ENCODE results near the gene ZNF764.

DNA sequence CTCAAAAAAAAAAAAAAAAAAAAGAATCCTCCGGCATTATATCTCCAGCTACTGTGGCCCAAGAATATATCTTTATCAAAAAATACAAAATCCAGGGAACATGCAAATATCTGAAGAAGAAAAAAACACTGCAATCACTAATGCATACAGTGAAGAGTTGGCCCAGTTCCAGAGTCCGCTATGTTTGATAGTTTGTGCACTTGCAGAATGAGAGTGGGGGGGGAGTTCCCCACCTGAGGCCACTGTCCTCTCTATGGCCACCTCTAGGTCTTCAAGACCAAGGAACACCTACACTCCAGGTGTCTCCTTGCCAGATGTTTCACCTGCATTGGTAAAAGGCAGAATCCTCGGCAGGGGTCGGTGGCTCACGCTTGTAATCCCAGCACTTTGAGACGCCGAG is 23.3 kb upstream of the ZNF764 start:
- TF ChIP-seq, protein P1, sequence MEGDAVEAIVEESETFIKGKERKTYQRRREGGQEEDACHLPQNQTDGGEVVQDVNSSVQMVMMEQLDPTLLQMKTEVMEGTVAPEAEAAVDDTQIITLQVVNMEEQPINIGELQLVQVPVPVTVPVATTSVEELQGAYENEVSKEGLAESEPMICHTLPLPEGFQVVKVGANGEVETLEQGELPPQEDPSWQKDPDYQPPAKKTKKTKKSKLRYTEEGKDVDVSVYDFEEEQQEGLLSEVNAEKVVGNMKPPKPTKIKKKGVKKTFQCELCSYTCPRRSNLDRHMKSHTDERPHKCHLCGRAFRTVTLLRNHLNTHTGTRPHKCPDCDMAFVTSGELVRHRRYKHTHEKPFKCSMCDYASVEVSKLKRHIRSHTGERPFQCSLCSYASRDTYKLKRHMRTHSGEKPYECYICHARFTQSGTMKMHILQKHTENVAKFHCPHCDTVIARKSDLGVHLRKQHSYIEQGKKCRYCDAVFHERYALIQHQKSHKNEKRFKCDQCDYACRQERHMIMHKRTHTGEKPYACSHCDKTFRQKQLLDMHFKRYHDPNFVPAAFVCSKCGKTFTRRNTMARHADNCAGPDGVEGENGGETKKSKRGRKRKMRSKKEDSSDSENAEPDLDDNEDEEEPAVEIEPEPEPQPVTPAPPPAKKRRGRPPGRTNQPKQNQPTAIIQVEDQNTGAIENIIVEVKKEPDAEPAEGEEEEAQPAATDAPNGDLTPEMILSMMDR (conservative IDR thresholded peaks at IDR 0.05; ENCODE audit: low read depth in 2 of 2), result no peak
- TF ChIP-seq POLR2AphosphoS5 (IDR thresholded peaks at IDR 0.05; ENCODE audit: low read depth) (no peak), EZH2phosphoT487 (IDR thresholded peaks at IDR 0.05; ENCODE audit: unreplicated experiment) (no peak), EZH2 (IDR thresholded peaks at IDR 0.05; ENCODE audit: low read depth, unreplicated experiment) (no peak), JUNB (IDR thresholded peaks at IDR 0.05; ENCODE audit: unreplicated experiment) (no peak), ZNF114 (CRISPR knock-in tag; IDR thresholded peaks at IDR 0.05) (no peak)
- TF ChIP-seq, protein P2, sequence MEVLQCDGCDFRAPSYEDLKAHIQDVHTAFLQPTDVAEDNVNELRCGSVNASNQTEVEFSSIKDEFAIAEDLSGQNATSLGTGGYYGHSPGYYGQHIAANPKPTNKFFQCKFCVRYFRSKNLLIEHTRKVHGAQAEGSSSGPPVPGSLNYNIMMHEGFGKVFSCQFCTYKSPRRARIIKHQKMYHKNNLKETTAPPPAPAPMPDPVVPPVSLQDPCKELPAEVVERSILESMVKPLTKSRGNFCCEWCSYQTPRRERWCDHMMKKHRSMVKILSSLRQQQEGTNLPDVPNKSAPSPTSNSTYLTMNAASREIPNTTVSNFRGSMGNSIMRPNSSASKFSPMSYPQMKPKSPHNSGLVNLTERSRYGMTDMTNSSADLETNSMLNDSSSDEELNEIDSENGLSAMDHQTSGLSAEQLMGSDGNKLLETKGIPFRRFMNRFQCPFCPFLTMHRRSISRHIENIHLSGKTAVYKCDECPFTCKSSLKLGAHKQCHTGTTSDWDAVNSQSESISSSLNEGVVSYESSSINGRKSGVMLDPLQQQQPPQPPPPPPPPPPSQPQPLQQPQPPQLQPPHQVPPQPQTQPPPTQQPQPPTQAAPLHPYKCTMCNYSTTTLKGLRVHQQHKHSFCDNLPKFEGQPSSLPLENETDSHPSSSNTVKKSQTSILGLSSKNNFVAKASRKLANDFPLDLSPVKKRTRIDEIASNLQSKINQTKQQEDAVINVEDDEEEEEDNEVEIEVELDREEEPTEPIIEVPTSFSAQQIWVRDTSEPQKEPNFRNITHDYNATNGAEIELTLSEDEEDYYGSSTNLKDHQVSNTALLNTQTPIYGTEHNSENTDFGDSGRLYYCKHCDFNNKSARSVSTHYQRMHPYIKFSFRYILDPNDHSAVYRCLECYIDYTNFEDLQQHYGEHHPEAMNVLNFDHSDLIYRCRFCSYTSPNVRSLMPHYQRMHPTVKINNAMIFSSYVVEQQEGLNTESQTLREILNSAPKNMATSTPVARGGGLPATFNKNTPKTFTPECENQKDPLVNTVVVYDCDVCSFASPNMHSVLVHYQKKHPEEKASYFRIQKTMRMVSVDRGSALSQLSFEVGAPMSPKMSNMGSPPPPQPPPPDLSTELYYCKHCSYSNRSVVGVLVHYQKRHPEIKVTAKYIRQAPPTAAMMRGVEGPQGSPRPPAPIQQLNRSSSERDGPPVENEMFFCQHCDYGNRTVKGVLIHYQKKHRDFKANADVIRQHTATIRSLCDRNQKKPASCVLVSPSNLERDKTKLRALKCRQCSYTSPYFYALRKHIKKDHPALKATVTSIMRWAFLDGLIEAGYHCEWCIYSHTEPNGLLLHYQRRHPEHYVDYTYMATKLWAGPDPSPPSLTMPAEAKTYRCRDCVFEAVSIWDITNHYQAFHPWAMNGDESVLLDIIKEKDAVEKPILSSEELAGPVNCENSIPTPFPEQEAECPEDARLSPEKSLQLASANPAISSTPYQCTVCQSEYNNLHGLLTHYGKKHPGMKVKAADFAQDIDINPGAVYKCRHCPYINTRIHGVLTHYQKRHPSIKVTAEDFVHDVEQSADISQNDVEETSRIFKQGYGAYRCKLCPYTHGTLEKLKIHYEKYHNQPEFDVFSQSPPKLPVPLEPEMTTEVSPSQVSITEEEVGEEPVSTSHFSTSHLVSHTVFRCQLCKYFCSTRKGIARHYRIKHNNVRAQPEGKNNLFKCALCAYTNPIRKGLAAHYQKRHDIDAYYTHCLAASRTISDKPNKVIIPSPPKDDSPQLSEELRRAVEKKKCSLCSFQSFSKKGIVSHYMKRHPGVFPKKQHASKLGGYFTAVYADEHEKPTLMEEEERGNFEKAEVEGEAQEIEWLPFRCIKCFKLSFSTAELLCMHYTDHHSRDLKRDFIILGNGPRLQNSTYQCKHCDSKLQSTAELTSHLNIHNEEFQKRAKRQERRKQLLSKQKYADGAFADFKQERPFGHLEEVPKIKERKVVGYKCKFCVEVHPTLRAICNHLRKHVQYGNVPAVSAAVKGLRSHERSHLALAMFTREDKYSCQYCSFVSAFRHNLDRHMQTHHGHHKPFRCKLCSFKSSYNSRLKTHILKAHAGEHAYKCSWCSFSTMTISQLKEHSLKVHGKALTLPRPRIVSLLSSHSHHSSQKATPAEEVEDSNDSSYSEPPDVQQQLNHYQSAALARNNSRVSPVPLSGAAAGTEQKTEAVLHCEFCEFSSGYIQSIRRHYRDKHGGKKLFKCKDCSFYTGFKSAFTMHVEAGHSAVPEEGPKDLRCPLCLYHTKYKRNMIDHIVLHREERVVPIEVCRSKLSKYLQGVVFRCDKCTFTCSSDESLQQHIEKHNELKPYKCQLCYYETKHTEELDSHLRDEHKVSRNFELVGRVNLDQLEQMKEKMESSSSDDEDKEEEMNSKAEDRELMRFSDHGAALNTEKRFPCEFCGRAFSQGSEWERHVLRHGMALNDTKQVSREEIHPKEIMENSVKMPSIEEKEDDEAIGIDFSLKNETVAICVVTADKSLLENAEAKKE (CRISPR knock-in tag; IDR thresholded peaks at IDR 0.05), result no peak
- TF ChIP-seq, protein P3, sequence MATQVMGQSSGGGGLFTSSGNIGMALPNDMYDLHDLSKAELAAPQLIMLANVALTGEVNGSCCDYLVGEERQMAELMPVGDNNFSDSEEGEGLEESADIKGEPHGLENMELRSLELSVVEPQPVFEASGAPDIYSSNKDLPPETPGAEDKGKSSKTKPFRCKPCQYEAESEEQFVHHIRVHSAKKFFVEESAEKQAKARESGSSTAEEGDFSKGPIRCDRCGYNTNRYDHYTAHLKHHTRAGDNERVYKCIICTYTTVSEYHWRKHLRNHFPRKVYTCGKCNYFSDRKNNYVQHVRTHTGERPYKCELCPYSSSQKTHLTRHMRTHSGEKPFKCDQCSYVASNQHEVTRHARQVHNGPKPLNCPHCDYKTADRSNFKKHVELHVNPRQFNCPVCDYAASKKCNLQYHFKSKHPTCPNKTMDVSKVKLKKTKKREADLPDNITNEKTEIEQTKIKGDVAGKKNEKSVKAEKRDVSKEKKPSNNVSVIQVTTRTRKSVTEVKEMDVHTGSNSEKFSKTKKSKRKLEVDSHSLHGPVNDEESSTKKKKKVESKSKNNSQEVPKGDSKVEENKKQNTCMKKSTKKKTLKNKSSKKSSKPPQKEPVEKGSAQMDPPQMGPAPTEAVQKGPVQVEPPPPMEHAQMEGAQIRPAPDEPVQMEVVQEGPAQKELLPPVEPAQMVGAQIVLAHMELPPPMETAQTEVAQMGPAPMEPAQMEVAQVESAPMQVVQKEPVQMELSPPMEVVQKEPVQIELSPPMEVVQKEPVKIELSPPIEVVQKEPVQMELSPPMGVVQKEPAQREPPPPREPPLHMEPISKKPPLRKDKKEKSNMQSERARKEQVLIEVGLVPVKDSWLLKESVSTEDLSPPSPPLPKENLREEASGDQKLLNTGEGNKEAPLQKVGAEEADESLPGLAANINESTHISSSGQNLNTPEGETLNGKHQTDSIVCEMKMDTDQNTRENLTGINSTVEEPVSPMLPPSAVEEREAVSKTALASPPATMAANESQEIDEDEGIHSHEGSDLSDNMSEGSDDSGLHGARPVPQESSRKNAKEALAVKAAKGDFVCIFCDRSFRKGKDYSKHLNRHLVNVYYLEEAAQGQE (IDR thresholded peaks at IDR 0.05; ENCODE audit: unreplicated experiment), result no peak

All from GM23338 (cell line).